ENCODE data around the gene ADGRG6. TPM values are rescaled to one million over a fixed set of nuclear protein-coding genes. Genes with fewer than 3 reads are reported as not detected.

Gene ADGRG6
- total RNA-seq, 1 experiment from 2014 or later, result 259 TPM

DNA sequence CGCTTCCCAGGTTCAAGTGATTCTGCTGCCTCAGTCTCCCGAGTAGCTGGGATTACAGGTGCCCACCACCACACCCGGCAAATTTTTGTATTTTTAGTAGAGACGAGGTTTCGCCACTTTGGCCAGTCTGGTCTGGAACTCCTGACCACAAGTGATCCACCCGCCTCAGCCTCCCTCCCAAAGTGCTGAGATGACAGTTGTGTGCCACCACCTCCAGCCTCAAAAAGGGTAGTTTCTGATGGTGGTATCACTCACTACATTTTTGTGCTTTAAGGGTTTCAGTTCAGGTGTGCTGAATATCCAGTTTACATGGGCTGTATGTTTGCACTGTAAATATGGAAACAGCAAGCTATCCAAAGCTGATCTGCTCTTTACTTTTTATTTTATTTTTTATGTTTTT lies 12.1 kb upstream of the ADGRG6 start:
- TF ChIP-seq SIN3A (IDR thresholded peaks at IDR 0.05; ENCODE audit: borderline replicate concordance, insufficient read depth, low read depth, low read length), result no peak
- TF ChIP-seq, protein P1, sequence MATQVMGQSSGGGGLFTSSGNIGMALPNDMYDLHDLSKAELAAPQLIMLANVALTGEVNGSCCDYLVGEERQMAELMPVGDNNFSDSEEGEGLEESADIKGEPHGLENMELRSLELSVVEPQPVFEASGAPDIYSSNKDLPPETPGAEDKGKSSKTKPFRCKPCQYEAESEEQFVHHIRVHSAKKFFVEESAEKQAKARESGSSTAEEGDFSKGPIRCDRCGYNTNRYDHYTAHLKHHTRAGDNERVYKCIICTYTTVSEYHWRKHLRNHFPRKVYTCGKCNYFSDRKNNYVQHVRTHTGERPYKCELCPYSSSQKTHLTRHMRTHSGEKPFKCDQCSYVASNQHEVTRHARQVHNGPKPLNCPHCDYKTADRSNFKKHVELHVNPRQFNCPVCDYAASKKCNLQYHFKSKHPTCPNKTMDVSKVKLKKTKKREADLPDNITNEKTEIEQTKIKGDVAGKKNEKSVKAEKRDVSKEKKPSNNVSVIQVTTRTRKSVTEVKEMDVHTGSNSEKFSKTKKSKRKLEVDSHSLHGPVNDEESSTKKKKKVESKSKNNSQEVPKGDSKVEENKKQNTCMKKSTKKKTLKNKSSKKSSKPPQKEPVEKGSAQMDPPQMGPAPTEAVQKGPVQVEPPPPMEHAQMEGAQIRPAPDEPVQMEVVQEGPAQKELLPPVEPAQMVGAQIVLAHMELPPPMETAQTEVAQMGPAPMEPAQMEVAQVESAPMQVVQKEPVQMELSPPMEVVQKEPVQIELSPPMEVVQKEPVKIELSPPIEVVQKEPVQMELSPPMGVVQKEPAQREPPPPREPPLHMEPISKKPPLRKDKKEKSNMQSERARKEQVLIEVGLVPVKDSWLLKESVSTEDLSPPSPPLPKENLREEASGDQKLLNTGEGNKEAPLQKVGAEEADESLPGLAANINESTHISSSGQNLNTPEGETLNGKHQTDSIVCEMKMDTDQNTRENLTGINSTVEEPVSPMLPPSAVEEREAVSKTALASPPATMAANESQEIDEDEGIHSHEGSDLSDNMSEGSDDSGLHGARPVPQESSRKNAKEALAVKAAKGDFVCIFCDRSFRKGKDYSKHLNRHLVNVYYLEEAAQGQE (IDR thresholded peaks at IDR 0.05; ENCODE audit: insufficient read depth in 1 of 2, low read depth in 2 of 2, low read length in 1 of 2), result no peak
- TF ChIP-seq, protein P2, sequence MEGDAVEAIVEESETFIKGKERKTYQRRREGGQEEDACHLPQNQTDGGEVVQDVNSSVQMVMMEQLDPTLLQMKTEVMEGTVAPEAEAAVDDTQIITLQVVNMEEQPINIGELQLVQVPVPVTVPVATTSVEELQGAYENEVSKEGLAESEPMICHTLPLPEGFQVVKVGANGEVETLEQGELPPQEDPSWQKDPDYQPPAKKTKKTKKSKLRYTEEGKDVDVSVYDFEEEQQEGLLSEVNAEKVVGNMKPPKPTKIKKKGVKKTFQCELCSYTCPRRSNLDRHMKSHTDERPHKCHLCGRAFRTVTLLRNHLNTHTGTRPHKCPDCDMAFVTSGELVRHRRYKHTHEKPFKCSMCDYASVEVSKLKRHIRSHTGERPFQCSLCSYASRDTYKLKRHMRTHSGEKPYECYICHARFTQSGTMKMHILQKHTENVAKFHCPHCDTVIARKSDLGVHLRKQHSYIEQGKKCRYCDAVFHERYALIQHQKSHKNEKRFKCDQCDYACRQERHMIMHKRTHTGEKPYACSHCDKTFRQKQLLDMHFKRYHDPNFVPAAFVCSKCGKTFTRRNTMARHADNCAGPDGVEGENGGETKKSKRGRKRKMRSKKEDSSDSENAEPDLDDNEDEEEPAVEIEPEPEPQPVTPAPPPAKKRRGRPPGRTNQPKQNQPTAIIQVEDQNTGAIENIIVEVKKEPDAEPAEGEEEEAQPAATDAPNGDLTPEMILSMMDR (IDR thresholded peaks at IDR 0.05), result no peak
- no peak for TF ChIP-seq POLR2AphosphoS5 (IDR thresholded peaks at IDR 0.05; ENCODE audit: low read depth, low read length)
- no peak for TF ChIP-seq TCF7L2 (IDR thresholded peaks at IDR 0.05; ENCODE audit: low read depth, low read length)
- in situ Hi-C loops (cut with HindIII; ENCODE audit: low pct_unique_long_range_greater_than_20kb, low sequenced_read_pairs), result no loop called here
- Histone ChIP-seq H3K27ac (ENCODE audit: low read length) (no peak overlapping the region; the same call in 1 of the 2 replicates), H3K9me3 (ENCODE audit: control insufficient read depth, insufficient read depth, low read depth, low read length) (no peaks in the 10 kb centered on the region), H3K36me3 (ENCODE audit: control insufficient read depth, insufficient read depth, low read length) (no peaks in the 10 kb centered on the region), H3K4me3 (ENCODE audit: low read depth in 2 of 2, low read length in 2 of 2) (no peak overlapping the region), H3K4me1 (ENCODE audit: control insufficient read depth, insufficient read depth, low read length) (no peaks in the 10 kb centered on the region), H3K27me3 (ENCODE audit: control insufficient read depth, insufficient read depth, low read length) (no peaks in the 10 kb centered on the region)
- CTCF ChIA-PET, result no interaction called here
- ATAC-seq, result no peak
- BruUV-seq (replicated peaks), result no TSS peak
- intact Hi-C loops (cut with micrococcal nuclease; ENCODE audit: unreplicated experiment), result loop anchor here (5.0 kb wide), 1 partner anchor 492 kb away; no protein-coding TSS in a partner anchor
- no peak for DNase-seq (ENCODE audit: low read depth, low spot score)
- POLR2A ChIA-PET, result no interaction called here

DNA sequence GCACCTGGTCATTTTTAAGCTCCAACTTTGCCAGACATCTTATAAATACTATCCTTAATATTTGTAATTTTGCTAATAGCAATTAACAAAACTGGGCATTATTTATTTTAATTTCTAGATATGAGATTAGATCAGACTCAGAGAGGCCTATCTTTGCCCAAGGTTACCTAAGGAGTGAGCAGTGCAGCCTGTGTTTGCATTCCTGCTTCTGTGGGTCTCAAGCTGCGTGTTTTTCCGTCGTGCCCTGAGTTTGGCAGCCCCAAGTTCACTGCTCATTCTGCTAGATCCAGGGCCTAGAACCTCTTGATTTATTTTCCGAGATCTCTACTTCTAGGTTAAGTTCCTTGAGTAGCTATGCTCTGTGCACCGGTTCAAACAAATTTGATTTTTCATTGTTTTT lies 11.0 kb upstream of the ADGRG6 start:
- BruUV-seq (replicated peaks), result no TSS peak
- Histone ChIP-seq H3K27me3 (ENCODE audit: control insufficient read depth, insufficient read depth, low read length) (no peaks in the 10 kb centered on the region), H3K4me3 (ENCODE audit: low read depth in 2 of 2, low read length in 2 of 2) (no peak overlapping the region), H3K4me1 (ENCODE audit: control insufficient read depth, insufficient read depth, low read length) (no peaks in the 10 kb centered on the region), H3K36me3 (ENCODE audit: control insufficient read depth, insufficient read depth, low read length) (no peaks in the 10 kb centered on the region), H3K9me3 (ENCODE audit: control insufficient read depth, insufficient read depth, low read depth, low read length) (no peaks in the 10 kb centered on the region), H3K27ac (ENCODE audit: low read length) (peak overlapping the region; percentile 53; the same call in 1 of the 2 replicates)
- DNase-seq (ENCODE audit: low read depth, low spot score) (no peak), ATAC-seq (peak; percentile 57; the same call in 1 of the 2 replicates)
- ChIA-PET CTCF (no interaction called here), POLR2A (no interaction called here)
- in situ Hi-C loops (cut with HindIII; ENCODE audit: low pct_unique_long_range_greater_than_20kb, low sequenced_read_pairs), result no loop called here
- TF ChIP-seq TCF7L2 (IDR thresholded peaks at IDR 0.05; ENCODE audit: low read depth, low read length) (no peak), POLR2AphosphoS5 (IDR thresholded peaks at IDR 0.05; ENCODE audit: low read depth, low read length) (no peak), SIN3A (IDR thresholded peaks at IDR 0.05; ENCODE audit: borderline replicate concordance, insufficient read depth, low read depth, low read length) (no peak)
- TF ChIP-seq, protein P2 (IDR thresholded peaks at IDR 0.05), result no peak
- TF ChIP-seq, protein P1 (IDR thresholded peaks at IDR 0.05; ENCODE audit: insufficient read depth in 1 of 2, low read depth in 2 of 2, low read length in 1 of 2), result no peak
- intact Hi-C loops (cut with micrococcal nuclease; ENCODE audit: unreplicated experiment), result no loop called here
